Fibroblast of skin of abdomen (primary cell): Measurements from ENCODE around the gene LY86.

Experiments used
- DNase-seq: peaks from one replicate; pipeline ENCODE4 v3.0.0-alpha.2; 2013

The LY86 gene

DNA sequence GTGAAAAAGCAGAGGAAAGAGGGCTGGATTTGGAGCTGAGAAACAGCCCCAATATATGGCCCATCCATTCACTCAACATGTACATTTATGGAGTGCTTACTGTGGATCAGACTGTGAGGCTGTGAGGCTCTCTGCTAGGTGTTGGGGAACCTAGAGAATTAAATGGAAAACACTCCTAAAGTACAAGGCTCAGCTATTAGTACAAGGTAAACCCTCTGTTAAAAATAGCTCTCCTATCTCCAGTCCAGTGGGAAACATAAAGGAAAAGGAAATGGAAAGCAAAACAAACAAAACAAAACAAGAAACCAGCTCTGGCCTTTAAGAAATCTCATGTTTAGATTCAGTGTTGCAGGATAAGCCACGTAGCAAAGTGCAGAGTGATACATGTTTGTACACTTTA is 35.0 kb downstream of the LY86 start:
- DNase-seq: no peak

DNA sequence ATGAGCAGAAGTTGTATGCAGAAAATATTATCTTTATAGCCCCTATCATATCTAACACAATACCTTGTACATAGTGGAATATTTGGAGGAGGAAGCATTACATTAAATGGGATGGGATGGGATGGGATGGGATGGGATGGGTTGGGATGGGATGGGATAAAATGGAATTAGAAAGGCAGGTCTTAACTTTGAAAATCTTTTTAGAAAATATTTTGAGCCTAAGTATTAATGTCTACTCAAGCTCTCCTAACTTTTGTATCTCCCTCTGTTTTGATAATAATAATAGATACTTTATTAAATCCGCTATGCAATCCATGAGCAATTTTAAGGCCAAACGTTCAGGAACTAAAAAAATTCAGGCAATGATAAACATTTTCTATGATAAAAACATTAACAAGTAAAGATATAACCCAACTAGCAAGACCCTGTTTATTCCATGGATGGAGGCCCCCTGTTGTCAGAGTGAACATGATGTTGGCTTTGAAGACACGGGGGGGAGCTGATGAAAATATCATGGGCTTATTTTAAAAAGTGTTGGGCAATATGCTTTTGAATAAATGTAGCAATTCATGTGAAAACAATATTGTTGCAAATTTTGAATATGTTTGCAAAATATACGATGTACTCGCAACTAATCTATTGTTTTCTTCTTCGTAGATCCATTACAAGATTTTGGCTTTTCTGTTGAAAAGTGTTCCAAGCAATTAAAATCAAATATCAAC is 35.9 kb downstream of the LY86 start:
- no peak for DNase-seq

DNA sequence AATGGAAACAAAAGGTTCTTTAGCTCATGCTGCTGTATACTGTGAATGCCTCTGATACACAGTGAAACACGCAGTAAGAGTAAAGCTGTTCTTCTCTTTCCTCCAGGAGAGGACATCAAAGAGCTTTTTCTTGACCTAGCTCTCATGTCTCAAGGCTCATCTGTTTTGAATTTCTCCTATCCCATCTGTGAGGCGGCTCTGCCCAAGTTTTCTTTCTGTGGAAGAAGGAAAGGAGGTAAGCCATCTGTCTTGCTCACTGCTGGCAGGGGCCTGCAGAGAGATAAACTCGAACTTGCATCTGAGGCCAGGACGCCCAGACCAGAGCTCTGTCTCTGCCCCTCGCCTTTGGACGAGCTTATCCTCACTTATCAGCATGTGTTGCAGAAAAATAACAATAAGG is 37.7 kb downstream of the LY86 start:
- no peak for DNase-seq

DNA sequence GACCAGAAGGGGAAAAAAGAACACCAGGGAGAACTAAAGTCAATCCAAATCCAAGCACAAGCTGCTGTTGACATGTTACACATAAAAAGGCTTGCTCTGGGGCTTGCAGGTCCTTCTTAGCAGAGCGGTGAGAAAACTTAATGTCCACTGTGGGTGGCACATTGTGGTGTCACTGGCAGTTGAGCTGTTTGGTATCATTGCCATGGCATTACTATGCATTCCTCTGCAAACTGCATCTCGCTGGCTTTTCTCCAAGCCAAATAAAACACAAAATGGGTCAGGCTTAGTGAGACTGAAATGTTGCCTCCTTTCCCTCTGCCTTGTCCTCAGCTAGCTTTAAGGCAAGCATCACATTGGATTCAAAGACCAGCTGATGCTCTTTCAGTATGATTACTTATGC is 40.9 kb downstream of the LY86 start:
- DNase-seq: no peak

DNA sequence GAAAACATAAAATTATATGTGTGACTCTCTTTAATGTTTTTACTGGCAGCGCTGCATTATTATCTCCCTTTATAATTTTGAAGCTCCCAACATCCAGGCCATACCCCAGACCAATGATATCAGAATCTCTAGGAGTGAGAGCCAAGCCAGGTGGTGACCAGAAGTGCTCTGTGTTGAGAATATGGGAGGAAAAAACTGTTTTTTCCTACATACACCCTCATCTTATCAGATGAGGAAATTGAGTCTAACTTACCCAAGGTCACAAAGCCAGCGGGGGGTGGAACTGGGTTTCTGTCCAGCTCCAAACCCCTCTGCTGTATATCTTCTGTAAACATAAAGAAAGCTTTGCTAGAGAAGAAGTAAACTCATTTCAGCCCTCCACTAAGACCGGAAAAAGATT is 42.5 kb downstream of the LY86 start:
- no peak for DNase-seq

DNA sequence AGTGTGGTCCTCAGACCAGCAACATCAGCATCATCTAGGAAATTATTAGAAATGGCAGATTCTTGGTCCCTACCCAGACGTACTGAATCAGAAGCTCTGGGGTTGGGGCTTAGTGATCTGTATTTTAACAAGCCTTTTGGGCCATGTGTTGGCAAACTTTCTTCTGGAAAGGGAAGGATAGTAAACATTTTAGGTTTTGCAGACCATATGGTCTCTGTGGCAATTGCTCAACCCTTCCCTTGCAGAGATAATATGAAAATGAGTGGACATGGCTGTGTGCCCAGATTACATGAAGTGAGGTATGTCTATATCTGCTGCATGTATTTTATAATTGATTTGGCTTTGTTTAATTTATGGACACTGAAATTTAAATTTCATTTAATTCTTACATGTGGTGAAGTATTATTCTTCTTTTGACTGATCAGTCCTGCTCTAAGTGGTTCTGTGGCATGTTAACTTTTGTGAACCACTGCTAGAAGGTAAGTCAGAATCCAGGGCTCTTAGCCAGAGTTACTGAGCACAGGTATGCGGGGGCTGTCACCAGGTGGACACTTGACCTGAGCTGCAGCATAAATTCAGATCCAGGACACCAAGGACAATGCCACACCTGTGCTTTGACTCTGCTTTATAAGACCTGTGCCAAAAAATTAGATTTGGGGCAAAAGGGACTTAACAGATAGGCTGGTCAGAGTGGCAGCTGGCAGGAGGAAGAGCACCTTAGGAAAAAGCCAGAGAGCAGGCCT is 43.2 kb downstream of the LY86 start:
- no peak for DNase-seq

- no peak for DNase-seq
These were observed 45.6 kb downstream of the LY86 start for GRCh38 chr6:6633898-6634734.

DNA sequence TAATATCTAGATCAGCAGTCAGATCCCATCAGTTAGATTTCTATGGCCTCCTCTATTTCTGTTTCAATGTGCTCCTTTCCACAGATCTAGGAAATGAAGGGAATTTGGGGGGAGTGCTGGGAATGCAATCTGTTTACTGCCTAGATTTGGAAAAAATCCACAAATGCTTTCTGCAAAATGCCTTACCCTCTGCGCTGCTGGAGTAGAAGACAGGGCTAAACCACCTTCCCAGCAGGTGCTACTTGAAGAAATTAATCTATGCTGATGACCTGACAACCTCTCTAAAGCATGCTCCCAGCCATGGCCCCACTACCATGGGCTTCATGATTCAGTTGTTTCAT is 46.2 kb downstream of the LY86 start:
- DNase-seq: no peak

- no peak for DNase-seq
These were observed 46.8 kb downstream of the LY86 start for GRCh38 chr6:6635291-6635690.

GRCh38 chr6:6635869-6636268 is 47.3 kb downstream of the LY86 start:
- DNase-seq: no peak

- DNase-seq: no peak
These were observed 51.1 kb downstream of the LY86 start for GRCh38 chr6:6639572-6639971.

DNA sequence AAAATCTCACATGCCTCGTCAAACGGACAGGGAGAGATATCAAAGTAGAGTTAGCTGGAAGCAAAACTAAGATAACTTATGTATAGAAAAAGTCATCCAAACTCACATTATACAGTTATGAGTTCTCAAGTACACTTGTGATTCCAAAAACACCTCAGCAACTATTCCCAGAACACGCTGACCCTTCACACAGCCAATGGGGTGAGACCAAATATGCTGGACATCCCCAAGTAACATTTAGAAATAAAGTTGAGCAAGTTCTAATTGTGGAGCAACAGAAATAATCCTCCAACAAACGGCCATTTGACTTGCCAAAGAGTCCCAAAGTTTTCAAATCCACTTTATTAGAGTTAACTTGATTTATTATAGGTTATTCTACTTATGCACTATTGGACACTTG is 52.4 kb downstream of the LY86 start:
- no peak for DNase-seq

DNA sequence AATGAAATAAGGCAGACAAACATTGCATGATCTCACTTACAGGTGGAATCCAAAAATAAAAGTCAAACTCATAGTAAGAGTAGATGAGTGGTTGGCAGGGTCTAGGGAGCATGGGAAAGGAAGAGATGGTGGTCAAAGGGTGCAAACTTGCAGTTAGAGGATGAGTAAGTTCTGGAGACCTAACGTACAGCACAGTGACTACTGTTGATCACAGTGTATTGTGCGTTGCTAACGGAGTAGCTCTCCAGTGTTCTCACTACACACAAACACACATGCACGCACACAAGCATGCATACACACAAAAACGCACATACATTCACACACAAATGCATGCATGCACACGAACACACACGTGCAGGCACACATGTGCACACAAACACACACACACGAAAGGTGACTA is 54.9 kb downstream of the LY86 start:
- no peak for DNase-seq

DNA sequence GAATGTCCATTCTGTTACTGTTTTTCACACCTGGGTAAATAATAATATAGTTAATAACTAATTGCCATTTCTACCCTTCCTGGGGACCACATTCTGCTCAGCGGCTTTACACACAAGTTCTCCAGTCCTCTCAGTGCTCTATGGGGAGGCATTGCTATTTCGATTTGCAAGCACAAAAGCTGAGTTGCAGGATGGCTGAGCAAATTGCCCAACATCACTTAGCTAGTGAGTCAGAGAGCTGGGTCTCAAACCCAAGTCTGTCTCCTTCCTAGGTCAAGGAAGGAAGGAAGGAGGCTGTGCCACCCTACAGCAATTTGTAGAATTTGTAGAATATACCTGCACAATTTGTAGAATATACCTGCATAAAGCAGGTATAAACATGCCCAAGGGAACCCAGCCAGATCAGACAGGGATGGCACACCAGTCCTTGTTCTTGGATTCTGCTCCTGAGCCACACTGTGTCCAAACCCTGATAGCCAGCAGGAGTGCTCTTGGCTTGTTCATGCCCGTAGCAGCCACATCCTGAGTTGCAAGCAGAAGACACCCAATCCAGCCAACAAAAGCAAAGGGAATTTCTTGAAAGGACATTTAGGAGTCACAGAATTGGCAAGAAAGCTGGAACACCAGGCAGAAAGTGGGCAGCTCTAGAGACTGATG is 56.9 kb downstream of the LY86 start:
- DNase-seq: no peak

DNA sequence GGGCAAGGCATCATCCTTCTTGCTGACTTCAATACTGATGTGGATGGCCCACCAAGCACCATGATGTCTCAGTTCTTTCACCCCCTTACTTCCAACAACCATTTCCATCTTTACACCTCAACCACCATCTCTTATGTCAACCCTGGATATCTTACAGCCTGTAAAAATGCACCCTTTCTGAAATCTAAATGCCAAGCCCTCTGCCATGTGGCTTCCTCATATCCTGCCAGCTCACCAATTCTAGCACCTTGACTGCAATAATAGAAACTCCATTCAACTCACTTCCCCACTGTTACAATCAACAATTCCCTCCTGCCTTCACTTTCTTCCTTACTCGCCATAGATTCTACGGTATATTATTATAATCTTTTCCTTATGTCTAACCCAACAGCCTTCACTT is 57.9 kb downstream of the LY86 start:
- no peak for DNase-seq

DNA sequence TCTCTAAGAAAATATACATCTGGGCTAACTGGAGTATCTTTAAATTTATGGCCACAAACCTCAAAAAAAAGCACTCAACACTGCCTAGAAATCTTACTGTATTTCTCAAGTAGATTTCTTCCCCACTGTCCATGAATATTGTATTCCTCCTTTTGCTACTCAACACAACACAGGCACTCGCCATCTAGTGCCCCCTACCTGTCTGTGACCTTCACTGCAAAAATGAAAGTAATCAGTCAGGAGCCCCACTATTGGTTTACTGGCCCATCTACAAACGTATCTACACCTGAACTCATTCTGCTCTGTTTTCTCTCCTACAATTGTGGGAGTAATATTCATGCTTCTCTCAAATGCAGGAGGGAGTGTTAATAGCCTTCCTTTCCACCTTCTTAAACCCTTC is 58.3 kb downstream of the LY86 start:
- no peak for DNase-seq

GRCh38 chr6:6648692-6649343 is 60.3 kb downstream of the LY86 start:
- no peak for DNase-seq

- DNase-seq: no peak
These were observed 61.4 kb downstream of the LY86 start for GRCh38 chr6:6649824-6650349.

DNA sequence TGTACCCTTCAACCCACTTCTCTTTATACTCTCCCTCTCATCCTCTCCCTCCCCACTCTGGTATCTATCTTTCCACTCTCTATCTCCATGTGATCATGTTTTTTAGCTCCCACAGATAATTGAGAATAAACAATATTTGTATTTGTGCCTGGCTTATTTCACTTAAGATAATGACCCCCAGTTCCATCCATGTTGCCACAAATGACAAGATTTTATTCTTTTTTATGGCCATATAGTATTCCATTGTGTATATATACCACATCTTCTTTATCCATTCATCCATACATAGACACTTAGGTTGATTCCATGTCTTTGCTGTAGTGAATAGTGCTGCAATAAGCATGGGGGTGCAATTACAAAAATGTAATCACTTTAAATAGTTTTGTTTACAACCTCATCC is 62.3 kb downstream of the LY86 start:
- no peak for DNase-seq

GRCh38 chr6:6651335-6651734 is 62.8 kb downstream of the LY86 start:
- no peak for DNase-seq

- no peak for DNase-seq
These were observed 64.4 kb downstream of the LY86 start for GRCh38 chr6:6652932-6653331.
